NCI-H2081 (cell line): ENCODE results near the gene ZNF500.
A peak's percentile ranks its signal among the peaks of the same experiment; 100 is the strongest.

ENCODE experiments used
- DNase-seq, 2 experiments: peaks; one replicate each; lab custom pipeline; 2025; lab: John Stamatoyannopoulos, UW

ZNF500 gene

GRCh38 chr16:4772351-4772750 lies 5.4 kb upstream of the ZNF500 start:
- no peak for DNase-seq

GRCh38 chr16:4771646-4772045 lies 4.7 kb upstream of the ZNF500 start:
- DNase-seq, result no peak

- no peak for DNase-seq
These were observed 2.3 kb upstream of the ZNF500 start for GRCh38 chr16:4769306-4769638.

- DNase-seq, result peak; percentile 94 to 95
These were observed 1.8 kb upstream of the ZNF500 start for GRCh38 chr16:4768549-4769305.

- no peak for DNase-seq
These were observed 1.0 kb upstream of the ZNF500 start for GRCh38 chr16:4767872-4768548.

- DNase-seq, result no peak
These were observed 1.2 kb downstream of the ZNF500 start for GRCh38 chr16:4765511-4766474.

GRCh38 chr16:4763791-4764190 lies 3.2 kb downstream of the ZNF500 start:
- no peak for DNase-seq

GRCh38 chr16:4762205-4762604 lies 4.8 kb downstream of the ZNF500 start:
- no peak for DNase-seq

GRCh38 chr16:4760221-4760910 lies 6.6 kb downstream of the ZNF500 start:
- DNase-seq, result no peak

- no peak for DNase-seq
These were observed 11.3 kb downstream of the ZNF500 start for GRCh38 chr16:4755687-4756086.

GRCh38 chr16:4754865-4755264 lies 12.1 kb downstream of the ZNF500 start:
- no peak for DNase-seq

GRCh38 chr16:4753227-4753626 lies 13.7 kb downstream of the ZNF500 start:
- no peak for DNase-seq

GRCh38 chr16:4752351-4753100 lies 14.4 kb downstream of the ZNF500 start:
- no peak for DNase-seq

- DNase-seq, result no peak
These were observed 16.1 kb downstream of the ZNF500 start for GRCh38 chr16:4750896-4751295.

- DNase-seq, result no peak
These were observed 17.2 kb downstream of the ZNF500 start for GRCh38 chr16:4749700-4750257.

- DNase-seq, result no peak
These were observed 18.1 kb downstream of the ZNF500 start for GRCh38 chr16:4748682-4749411.

- DNase-seq, result no peak
These were observed 18.9 kb downstream of the ZNF500 start for GRCh38 chr16:4747906-4748681.

- DNase-seq, result no peak
These were observed 19.9 kb downstream of the ZNF500 start for GRCh38 chr16:4746991-4747574.

GRCh38 chr16:4746215-4746614 lies 20.7 kb downstream of the ZNF500 start:
- no peak for DNase-seq
